Measurements from ENCODE around the gene ESYT2.

The ESYT2 gene

DNA sequence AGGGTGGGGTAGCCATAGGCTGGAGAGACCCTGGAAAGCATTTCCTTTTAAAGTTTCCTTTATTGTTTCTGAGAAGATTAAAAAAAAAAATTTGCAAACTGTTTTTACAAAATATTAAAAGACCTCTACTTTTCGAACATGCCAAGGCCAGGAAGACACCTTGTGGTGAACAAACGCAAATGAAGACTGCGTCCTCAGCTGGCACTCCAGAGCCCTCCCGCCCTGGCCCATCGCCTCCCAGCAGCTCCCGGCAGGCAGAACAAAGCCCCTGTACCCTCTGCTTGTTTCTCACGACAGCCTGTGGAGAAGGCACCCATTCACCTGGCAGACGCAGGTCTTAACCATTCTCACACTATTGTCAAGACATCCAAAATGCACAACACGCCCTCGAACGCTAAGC, 56.4 kb downstream of the ESYT2 start:
- DNase-seq = no peak

DNA sequence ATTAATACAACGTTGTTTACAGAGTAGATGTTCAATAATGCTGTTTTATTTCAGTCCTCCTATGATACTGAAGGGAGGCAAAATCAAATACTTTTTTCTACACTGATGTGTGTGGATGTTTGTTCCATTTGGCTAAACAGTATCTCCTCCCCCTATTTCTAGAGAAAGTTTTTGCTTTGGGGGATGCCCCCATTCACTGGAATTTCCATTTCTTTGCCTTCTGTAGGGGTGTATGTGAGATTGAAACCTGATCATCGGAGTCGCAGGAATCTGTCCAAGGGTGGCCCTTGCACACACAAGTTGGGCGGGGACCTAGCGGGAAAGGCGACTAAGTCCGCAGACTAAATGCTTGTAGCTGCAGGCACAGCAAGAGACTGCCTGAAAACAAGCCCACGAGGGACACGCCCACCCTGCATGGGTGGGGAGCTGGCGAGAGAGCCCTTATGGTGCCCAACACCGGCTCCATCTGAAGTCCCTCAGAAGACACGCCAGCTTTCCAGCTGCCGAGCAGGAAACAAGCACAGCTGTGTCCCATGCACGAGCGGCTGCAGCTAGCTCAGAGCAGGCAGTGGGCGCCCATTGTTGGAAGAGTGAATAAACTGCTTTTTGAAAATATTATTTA, 58.0 kb downstream of the ESYT2 start:
- DNase-seq = no peak

DNA sequence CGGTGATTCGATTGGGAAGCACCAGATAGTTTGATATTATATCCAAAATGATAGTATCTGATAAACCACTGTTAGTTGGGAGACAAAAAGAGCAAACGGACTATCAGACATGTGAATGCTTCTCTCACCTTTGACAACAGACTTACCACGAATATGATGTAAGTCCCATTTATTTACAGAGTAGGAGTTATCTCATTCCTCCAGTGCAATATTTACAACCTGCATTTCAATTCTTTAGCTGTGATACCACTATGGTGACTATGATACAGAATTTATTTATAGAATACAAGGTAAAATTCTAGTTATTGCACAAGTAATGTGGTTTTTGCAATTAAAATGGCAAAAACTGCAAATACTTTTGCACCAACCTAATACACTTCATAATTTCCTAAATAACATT, 61.6 kb downstream of the ESYT2 start:
- DNase-seq = no peak

DNA sequence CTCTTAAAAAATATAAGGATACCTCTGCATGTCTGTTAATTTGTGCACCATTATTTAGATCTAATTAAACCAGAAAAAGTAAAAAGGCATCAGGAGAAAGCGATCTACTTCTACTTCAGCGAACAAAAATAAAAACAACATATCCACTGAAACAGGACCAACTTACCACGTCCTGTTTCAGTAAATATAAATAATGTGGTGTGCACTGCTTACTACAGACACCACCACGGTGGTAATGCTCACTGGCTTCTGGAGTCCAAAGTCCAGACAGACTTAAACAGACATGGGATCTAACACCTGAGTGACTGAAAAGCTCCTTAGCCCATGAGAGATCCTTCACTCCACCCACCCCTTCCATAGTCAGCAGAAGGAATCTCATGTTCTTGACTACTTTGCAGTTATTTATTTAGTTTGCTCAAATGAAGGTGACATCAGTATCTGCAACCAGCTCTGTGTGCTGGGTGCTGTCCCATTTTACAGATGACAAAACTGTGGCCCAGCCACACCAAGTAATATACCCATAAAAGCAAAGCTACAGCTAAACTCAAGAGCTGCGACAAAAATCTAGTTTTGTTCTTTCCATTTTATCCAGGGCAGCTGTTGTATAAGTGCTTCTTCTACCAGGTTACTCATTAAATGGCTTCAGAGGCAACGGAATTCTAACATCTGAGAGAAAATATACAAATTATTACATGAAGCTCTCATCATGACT, 62.6 kb downstream of the ESYT2 start:
- DNase-seq = no peak

DNA sequence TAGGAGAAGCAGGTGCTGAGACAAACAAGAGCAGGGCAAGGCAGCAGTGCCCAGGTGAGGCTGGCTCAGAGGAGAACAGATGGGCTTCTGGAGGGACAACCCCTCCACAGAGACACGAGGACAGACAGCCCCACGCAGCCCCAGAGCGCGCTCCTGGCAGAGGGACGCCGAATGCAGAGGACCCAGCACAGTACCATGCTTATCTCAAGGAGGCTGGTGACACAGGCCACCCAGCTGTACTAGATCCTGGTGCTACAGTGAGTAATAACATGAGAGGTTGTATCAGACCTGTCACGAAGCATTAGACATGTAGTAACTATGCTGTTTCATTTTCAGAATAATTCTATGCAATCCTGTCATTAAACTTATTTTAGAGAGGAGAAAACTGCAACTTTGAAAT, 64.3 kb downstream of the ESYT2 start:
- DNase-seq = no peak

DNA sequence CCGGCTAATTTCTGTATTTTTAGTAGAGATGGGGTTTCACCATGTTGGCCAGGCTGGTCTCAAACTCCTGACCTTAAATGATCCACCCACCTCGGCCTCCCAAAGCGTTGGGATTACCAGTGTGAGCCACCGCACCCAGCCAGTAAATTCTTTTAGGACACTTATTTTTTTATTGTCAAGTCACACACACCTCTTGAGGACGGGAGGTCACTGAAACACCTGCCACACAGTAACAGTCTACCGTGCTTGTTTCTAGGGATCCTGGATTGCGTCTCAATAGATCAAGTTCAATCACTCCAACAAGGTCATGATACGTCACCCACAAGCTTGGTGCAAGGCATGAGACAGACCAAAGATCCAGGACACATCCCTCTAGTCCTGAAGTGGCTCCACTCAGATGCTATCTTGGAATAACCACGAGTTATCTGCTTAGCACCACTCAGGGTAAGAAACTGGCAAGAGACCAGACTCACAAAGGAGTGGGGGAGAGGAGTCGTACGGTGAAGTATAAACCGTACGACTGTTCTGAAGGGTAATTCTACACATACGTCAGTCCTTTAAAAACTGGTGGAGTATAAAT, 65.8 kb downstream of the ESYT2 start:
- DNase-seq = no peak

DNA sequence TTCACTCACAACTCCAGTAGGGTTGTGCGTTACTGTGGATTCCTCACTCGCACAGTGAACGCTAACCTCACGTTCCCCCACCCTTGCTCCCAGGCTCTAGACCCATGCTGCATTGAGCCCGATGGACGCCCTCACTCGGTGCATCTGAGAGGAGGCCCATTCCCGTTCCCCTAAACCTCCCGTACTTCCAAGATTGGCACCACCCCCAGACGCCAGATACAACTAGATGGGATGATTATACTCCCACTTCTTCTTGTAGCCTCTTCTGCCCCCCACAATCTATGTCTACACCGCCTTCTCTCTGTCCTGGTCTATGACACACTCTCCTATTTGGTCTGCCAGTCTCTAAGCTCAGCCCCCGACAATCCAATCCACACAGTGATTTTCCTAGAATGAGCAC, 67.4 kb downstream of the ESYT2 start:
- DNase-seq = no peak

DNA sequence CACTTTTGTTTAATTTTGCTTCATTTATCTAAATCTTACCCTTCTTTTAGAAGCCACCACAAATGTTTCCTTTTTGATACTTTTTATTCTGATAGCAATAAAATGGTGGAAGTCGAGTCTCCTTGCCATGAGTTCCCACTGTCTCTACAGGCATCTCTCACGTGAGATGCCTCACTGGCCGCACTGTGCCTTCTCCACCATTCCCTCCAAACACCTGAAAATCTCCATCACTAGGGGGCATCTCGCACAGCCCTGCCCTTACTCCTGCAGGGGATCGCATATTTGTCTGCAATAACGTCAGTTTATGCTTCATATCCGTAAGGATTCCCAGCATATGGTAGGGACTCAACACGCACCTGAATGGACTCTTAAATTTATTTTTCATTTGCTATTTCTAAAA, 68.4 kb downstream of the ESYT2 start:
- no peak for DNase-seq

DNA sequence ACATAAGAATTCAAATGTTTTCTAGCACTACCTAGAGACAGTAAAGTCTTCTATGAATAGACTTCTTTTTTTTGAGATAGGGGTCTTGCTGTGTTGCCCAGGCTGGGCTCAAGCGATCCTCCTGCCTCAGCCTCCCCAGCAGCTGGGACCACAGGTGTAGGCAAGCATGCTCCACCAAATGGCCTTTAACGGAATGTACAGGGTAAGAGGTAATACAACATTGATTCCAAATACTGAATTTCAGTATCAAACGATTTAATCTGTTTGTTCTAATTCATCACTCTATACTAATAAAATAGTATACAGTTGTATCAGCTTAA, 68.9 kb downstream of the ESYT2 start:
- no peak for DNase-seq

DNA sequence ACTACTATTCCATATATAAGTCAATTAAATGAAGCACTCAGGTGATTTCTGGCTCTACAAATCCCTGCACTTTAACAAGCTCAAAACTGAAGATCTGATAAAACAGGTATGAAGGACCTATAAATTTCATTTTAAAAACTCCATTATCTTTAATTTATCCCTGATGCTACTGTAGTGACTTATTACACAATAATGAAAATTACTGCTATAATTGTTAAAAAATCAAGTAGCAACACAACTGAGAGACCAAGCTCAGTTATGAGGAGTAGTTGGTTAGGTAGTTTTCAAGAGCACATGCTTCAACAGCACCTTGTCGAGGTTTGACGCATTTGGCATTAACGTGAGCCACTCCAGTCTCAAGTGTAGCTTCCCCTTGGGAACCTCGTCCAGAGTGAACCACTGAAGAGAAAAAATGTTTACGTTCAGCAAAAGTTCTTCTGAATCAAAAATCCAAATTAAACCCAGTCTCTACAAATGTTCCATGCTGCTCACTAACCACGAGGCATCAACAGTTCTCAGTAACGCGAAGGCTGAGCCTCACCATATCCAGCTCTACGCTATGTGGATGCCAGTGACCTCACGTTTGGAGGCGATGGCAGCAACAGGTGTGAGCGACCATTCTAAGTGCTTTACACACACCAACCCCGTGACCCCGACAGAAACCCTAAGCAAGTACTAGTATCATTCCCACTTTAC, 69.4 kb downstream of the ESYT2 start:
- no peak for DNase-seq

DNA sequence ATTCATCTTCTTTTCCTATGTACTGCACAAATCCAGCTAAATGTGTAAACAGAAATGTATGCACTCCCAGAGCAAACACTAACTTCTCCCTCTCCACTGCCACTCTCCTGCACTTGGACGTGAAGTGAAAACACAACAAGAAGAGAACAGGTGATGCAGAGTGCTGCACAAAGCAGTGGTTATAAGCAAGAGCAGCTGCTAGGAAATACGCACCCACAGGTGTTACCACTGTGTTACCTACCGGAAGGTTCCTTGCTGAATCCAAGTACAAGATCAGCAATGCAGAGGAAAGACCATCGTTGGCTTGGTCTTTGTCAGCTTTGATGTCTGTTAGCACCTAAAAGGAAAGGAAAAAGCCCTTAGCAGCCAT, 70.1 kb downstream of the ESYT2 start:
- DNase-seq = no peak

DNA sequence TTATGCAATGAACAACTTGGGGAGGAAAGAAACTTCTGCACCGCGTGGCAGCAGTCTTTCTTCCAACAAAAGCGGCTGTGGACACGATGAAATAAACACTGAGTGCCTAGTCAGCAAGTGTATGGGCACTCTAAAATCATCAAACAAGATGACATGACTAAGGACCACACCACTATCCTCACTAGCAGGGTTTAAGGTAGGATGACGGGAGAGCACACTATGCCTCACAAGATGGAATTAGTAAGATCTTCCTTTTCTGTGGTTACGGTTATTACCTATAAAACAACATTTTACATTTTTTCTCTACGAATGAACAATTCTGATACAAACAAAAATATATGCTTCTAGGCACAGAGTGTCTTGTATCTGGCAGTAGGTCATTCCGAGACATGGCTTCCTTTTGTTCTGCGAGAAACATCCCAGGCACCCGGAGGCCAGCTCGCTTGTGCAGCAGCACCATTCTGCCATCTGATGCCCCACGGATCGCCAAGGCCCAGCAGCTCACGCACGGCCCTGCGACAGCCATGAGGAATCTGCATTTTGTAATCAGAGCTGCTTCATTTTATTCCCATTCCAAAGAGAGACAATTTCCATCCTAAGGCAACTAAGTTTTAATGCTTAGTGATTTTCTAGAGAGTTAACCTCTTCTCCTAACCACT, 70.6 kb downstream of the ESYT2 start:
- DNase-seq = no peak

DNA sequence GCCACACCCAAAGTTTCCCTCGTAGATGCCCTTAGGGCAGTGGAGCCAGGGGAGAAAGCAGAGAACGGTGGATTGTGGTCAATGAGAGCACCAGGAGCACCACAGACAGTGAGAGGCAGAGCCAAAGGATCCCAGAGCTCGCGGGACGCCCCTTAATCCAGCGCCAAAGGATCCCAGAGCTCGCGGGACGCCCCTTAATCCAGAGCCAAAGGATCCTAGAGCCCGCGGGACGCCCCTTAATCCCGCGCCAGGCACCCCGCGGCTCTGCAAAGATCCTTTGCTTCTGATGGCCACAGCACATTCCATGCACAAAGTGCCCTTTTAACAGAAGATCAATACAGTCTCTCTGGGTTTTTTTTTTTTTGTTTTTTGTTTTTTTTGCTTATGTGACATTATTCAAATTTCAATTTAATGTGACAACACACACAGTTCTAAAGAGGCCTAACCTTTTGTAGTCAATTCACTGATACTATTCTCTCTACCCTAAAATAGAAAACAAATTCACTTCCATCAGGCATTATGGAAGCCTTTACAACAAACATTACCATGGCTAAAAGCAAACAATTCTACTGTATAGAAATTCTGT, 71.8 kb downstream of the ESYT2 start:
- DNase-seq = no peak

DNA sequence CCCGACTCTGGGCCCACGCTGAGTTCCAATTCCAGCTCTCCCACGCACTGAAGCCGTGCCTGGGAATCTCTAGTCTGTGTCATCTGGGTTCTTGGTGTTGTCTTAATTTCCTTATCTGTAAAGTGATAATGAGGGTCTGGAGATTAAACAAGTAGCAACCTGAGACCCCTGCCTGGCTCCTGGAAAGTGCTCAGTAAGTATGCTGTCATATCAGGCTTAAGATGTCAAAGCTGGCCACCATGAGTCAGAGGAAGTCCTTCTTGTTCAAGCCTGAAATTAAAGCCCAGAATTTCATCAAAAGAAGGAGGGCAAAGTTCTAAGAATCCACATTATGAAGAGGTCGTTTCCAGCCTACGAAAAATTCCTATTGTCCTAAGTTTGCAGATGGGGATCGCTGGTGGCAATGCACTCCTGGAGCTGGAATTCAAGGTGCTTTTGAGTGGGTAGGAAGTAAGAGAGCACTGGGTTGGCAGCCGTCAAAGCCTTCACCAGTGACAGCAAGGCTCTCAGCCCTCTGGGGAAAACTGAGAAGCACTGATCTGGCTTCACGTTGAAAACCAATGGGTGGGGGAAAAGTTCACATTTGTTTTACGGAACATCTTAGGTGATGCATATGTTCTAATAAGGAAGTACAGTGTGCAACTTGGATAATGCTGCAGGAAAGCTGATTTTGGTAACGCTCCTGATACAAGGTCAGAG, 74.4 kb downstream of the ESYT2 start:
- DNase-seq = no peak

DNA sequence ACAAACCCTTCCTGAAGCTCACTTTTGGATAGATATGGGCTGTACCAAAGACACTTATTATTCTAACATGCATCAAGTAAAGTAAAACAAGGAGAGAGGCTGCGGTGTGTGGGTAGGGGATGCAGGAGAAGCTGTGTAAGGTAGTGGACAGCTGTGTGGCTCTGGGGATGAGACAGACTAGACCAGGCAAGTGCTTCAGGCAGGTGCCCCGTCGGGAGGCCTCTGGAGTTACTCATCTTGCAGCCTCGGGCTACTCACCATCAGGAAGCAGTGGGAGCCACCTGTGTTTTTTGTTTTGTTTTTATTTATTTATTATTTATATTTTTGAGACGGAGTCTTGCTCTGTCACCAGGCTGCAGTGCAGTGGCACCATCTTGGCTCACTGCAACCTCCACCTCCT, 75.4 kb downstream of the ESYT2 start:
- DNase-seq = no peak

DNA sequence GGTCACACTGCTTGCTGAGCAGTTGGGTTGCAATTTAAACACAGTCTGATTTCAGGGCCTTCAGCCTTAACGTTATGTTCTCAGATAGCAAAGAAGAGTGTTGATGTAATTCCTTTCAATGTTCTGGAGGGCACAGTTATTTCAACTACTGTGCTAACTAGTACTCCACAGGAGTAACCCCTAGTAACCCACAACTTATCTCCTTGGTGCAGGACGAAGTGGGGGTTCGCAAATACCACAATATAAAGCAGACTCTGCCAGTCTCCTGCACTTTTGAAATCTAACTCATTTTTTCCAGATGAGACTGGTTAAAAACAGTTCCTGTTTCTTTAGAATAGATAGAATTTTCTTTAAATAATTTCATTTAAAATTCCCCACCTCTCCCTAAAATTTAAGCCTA, 77.6 kb downstream of the ESYT2 start:
- no peak for DNase-seq

DNA sequence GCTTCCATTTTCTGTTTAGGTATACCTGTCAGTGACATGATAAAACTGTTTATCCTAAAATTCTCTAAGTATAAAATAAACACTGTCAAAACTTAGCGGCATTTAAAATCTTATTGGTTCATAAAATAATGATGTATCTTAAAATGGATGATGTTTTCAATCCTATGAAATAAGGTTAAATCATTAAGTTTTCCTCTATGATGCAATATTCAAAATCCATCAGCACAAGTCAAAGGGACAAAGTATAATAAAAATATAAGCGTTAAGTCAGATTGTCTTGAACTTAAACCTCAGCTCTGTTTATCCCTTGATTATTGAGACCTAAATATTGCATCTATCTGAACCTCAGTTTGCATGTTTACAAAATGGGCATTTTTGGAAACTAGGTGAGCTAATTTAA, 78.1 kb downstream of the ESYT2 start:
- no peak for DNase-seq

DNA sequence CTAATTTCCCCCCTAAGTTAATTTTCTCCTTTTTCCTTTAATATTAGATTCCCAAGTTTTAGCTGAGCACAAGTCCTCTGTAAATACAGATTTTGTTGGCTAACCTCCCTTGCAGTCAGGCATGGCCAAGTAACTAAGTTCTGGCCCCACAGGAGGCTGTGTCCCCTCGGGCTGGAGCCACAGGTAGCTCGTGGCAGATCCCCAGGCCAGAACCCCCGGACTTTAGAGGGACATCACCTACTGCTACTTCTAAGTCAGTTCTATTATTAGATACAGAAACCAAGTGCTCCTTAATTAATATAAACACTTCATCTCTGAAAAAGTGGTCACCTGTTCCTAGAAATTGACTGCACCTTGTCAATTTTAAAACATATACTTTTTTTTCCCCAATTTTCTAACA, 78.6 kb downstream of the ESYT2 start:
- DNase-seq = no peak

DNA sequence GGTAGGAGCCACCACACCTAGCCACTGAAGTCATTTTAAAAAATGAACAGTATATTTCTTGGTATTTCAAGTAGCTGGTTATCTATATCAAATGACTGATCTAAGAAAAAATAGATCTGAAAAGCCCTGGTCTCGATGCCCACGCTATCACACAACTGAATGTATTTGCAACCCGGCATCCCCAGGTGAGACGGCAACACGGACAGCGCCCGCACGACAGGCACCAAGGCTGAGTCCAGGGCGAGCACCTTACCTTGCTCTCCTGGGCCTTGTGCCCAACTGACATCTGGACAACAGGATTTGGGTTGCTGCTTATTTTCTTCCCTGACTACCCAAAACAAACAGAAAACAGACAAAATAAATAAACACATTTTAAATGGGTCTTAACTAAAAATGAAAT, 79.9 kb downstream of the ESYT2 start:
- DNase-seq = no peak

DNA sequence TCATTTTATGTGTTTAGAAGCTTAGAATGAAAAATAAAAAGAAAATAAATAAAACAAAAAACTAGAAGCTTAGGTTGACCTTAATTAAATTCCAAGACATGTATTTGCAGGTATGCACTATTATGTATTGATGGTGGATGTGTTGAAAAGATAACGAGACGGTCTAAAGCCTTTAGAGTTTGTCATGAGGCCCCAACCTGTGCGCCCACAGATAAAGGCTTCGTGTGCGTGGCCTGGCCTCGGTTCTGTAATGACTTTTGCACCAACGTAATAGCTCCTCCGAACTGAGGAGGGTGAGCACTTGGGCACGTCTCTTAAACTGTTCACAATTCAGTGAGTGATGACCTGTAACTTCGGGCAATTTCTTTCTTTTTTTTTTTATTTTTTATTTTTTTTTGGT, 81.0 kb downstream of the ESYT2 start:
- no peak for DNase-seq

DNA sequence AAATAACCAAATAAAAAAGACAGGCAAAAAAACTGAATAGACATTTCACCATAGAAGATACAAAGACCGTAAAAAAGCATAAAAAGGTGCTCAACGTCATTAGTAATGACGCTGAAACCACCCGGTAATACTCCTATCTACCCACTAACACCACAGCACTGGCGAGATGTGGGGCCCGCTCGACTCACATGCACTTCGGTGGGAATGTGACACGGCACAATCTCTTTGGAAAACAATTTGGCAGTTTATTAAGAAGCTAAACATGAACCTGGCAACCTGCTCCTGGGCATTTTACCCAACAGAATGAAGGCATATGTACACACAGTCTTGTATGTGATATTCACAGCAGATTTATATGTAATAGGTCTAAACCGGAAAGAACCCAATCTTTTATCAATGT, 81.9 kb downstream of the ESYT2 start:
- DNase-seq = no peak

DNA sequence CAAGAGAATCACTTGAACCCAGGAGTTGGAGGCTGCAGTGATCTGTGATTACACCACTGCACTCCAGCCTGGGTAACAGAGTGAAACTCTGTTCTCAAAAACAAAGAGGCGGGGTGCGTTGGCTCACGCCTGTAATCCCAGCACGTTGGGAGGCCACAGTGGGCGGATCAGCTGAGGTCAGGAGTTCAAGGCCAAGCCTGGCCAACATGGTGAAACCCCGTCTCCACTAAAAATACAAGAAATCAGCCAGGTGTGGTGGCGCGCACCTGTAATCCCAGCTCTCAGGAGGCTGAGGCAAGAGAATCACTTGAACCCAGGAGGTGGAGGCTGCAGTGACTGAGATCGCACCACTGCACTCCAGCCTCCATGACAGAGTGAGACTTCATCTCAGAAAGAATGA, 82.4 kb downstream of the ESYT2 start:
- DNase-seq = no peak
